Mesothelial cell of epicardium (in vitro differentiated cells): ENCODE data around the gene CCL18. TPM values are rescaled to one million over a fixed set of nuclear protein-coding genes. Genes with fewer than 3 reads are reported as not detected.

Experiments used
- DNase-seq, 2 experiments: peaks; one replicate each; pipeline ENCODE4 v3.0.0; 2021; ENCODE audit warnings: low spot score in 2 of 2; ENCODE audit not compliant: unreplicated experiment in 2 of 2
- H3K27ac Mint-ChIP-seq: 2 replicates; pipeline ENCODE4 v1.8.0; 2021; ENCODE audit warnings: mixed read lengths
- H3K27me3 Mint-ChIP-seq: 2 replicates; pipeline ENCODE4 v1.8.0; 2021; ENCODE audit warnings: low read depth, mixed read lengths
- H3K36me3 Mint-ChIP-seq: 2 replicates; pipeline ENCODE4 v1.8.0; 2021; ENCODE audit warnings: mixed read lengths
- H3K4me1 Mint-ChIP-seq: 2 replicates; pipeline ENCODE4 v1.8.0; 2021; ENCODE audit warnings: mixed read lengths
- H3K4me3 Mint-ChIP-seq: 2 replicates; pipeline ENCODE4 v1.8.0; 2021; ENCODE audit warnings: mild to moderate bottlenecking, moderate library complexity, mixed read lengths
- H3K9me3 Mint-ChIP-seq: 2 replicates; pipeline ENCODE4 v1.8.0; 2021; ENCODE audit warnings: mixed read lengths
- CTCF ChIP-seq: fragments of 200-600 bp; sonication (generic); IDR thresholded peaks from one replicate; pipeline ENCODE4 v1.5.0; 2021; ENCODE audit warnings: antibody characterized with exemption; ENCODE audit not compliant: unreplicated experiment
- total RNA-seq: library from RNA; stranded (reverse); gene quantifications from 3 replicates; pipeline ENCODE4 v1.2.1, GENCODE V29; 2021

CCL18 gene
- total RNA-seq, 1 donor from 2014 or later = not detected

DNA sequence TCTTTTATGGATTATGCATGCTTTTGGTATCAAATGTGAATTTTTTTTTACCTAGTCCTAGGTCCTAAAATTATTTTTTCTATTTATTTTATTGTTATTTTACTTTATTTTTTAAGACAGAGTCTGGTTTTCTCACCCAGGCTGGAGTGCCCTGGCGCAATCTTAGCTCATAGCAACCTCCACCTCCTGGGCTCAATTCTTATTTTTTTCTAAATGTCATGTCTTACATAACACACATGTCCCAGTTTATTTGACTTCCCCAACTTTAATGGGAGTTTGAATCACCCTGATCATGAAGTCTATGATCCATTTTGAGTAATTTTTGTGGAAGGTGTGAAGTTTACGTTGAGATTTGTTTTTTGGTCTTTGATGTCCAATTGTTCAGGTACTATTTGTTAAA lies 3.3 kb upstream of the CCL18 start:
- DNase-seq = no peak
- Mint-ChIP-seq H3K27me3 (peaks cover 53% of the 10 kb centered on the region), H3K27ac (no peak overlapping the region), H3K4me1 (no peaks in the 10 kb centered on the region), H3K9me3 (no peaks in the 10 kb centered on the region), H3K4me3 (no peak overlapping the region), H3K36me3 (no peaks in the 10 kb centered on the region)
- no peak for TF ChIP-seq CTCF

DNA sequence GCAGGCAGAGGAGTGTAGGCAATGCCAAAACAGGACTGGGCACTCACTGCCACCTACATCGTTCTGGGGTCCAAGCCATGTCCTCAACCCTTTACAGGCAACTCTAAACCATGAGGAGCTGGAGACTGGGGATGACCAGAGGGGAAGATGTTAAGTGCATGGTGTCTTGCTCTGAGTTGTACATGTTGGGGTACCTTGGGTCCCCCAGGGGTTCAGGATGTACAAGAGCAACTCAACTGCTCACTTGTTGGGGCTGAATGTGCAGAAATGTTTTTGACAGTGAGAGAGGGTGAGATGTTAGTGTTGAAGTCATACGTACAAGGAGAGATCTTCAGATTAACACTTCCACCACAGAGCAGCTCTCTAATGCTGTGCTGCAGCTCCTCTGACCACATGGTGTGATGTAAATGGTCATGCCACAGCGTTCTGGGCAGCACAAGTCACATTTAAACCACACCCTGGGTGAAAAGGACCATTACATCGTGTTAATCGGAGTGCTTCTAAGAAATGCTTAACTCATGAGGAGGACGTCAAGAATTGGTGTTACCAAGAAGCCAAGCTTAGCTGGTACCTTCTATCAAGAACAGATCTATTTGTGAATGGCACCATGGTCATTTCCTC lies 2.4 kb downstream of the CCL18 start:
- no peaks in the 10 kb centered on the region for H3K4me1 Mint-ChIP-seq
- H3K36me3 Mint-ChIP-seq = no peaks in the 10 kb centered on the region
- H3K27ac Mint-ChIP-seq = no peak overlapping the region
- H3K27me3 Mint-ChIP-seq = peaks cover 53% of the 10 kb centered on the region
- TF ChIP-seq CTCF = no peak
- H3K4me3 Mint-ChIP-seq = no peak overlapping the region
- no peaks in the 10 kb centered on the region for H3K9me3 Mint-ChIP-seq
- no peak for DNase-seq

- no peak for DNase-seq
- Mint-ChIP-seq H3K27ac (no peak overlapping the region), H3K9me3 (no peaks in the 10 kb centered on the region), H3K4me3 (no peak overlapping the region), H3K27me3 (peaks cover 46% of the 10 kb centered on the region), H3K4me1 (no peaks in the 10 kb centered on the region), H3K36me3 (no peaks in the 10 kb centered on the region)
- TF ChIP-seq CTCF = no peak
These were observed 4.5 kb downstream of the CCL18 start for GRCh38 chr17:36068524-36068923.

GRCh38 chr17:36069136-36069535 lies 5.1 kb downstream of the CCL18 start:
- peaks cover 48% of the 10 kb centered on the region for H3K27me3 Mint-ChIP-seq
- no peak overlapping the region for H3K4me3 Mint-ChIP-seq
- no peaks in the 10 kb centered on the region for H3K4me1 Mint-ChIP-seq
- TF ChIP-seq CTCF = no peak
- no peaks in the 10 kb centered on the region for H3K9me3 Mint-ChIP-seq
- no peak for DNase-seq
- no peaks in the 10 kb centered on the region for H3K36me3 Mint-ChIP-seq
- H3K27ac Mint-ChIP-seq = no peak overlapping the region

DNA sequence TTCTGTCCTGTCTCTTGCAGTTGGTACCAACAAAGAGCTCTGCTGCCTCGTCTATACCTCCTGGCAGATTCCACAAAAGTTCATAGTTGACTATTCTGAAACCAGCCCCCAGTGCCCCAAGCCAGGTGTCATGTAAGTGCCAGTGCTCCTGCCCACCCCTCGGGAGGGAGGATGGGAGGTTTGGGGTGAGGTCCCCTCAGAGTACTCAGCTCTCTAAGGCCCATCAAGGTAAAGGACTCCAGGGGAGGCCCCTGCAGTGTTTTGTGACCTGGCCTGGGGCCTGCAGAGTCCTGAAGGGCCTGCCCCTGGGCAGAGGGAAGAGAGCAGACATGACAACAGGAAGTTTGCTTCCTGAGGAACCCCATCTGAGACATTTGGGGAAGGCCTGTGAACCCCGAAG lies 6.4 kb downstream of the CCL18 start:
- Mint-ChIP-seq H3K27ac (no peak overlapping the region), H3K9me3 (no peaks in the 10 kb centered on the region), H3K36me3 (no peaks in the 10 kb centered on the region), H3K4me1 (no peaks in the 10 kb centered on the region), H3K4me3 (no peak overlapping the region), H3K27me3 (peaks cover 45% of the 10 kb centered on the region)
- DNase-seq = no peak
- no peak for TF ChIP-seq CTCF

DNA sequence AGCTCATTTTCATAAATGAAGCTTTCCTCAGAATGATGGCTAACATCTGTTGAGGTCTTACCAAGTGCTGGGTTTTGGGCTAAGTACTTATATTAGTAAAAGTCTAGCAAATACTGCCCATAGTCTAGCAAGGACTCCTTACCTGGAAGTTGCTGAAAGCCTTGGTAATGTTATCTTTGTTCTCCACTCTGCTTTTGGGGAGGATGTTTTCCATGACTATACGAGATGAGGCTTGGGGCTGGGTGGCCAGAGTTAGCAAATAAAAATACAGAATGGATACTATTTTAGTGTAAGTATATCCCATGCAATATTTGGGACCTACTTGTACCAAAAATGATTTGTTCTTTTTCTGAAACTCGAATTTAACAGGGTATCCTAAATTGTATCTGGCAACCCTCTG lies 7.7 kb downstream of the CCL18 start:
- Mint-ChIP-seq H3K27me3 (peaks cover 42% of the 10 kb centered on the region), H3K9me3 (peaks cover 2% of the 10 kb centered on the region), H3K27ac (no peak overlapping the region), H3K36me3 (no peaks in the 10 kb centered on the region), H3K4me3 (no peak overlapping the region), H3K4me1 (no peaks in the 10 kb centered on the region)
- DNase-seq = no peak
- no peak for TF ChIP-seq CTCF
